H9 (cell line): ENCODE results near the gene KRTAP1-3. TPM values are rescaled to one million over a fixed set of nuclear protein-coding genes. Genes with fewer than 3 reads are reported as not detected.

Experiments used
- DNase-seq: peaks from one replicate; pipeline ENCODE4 v3.0.0-alpha.2; 2017
- H2AFZ ChIP-seq: one replicate; pipeline ENCODE4 v1.6.1; 2013; ENCODE audit warnings: mild to moderate bottlenecking, low read length, control low read depth, moderate library complexity
- H2AK5ac ChIP-seq: 2 replicates; pipeline ENCODE4 v1.6.1; 2013; ENCODE audit warnings: low read length, control low read depth, mixed read lengths; ENCODE audit not compliant: insufficient read length
- H2BK120ac ChIP-seq: one replicate; pipeline ENCODE4 v1.6.1; 2013; ENCODE audit warnings: low read depth, mild to moderate bottlenecking, low read length, control low read depth, inconsistent platforms; ENCODE audit not compliant: poor library complexity, severe bottlenecking
- H2BK12ac ChIP-seq: 2 replicates; pipeline ENCODE4 v1.6.1; 2013; ENCODE audit warnings: low read length, control low read depth, mixed read lengths, low read depth; ENCODE audit not compliant: insufficient read length
- H2BK15ac ChIP-seq: 2 replicates; pipeline ENCODE4 v1.6.1; 2013; ENCODE audit warnings: low read depth, low read length, control low read depth
- H2BK20ac ChIP-seq: one replicate; pipeline ENCODE4 v1.6.1; 2013; ENCODE audit warnings: low read depth, mild to moderate bottlenecking, low read length, control low read depth, inconsistent platforms; ENCODE audit not compliant: poor library complexity, severe bottlenecking
- H2BK5ac ChIP-seq: 2 replicates; pipeline ENCODE4 v1.6.1; 2013; ENCODE audit warnings: low read length, control low read depth, mixed read lengths; ENCODE audit not compliant: insufficient read length
- H3K14ac ChIP-seq: 2 replicates; pipeline ENCODE4 v1.6.1; 2013; ENCODE audit warnings: low read length, control low read depth; ENCODE audit not compliant: insufficient read depth
- H3K18ac ChIP-seq: 2 replicates; pipeline ENCODE4 v1.6.1; 2013; ENCODE audit warnings: low read depth, mild to moderate bottlenecking, mixed read lengths, low read length, control low read depth; ENCODE audit not compliant: insufficient read length
- H3K23ac ChIP-seq: 2 replicates; pipeline ENCODE4 v1.6.1; 2013; ENCODE audit warnings: low read length, control low read depth, mixed read lengths, low read depth; ENCODE audit not compliant: insufficient read length
- H3K23me2 ChIP-seq: 2 replicates; pipeline ENCODE4 v1.6.1; 2013; ENCODE audit warnings: low read depth, mild to moderate bottlenecking, mixed read lengths, low read length, control low read depth; ENCODE audit not compliant: insufficient read length, poor library complexity, severe bottlenecking
- H3K27ac ChIP-seq: 2 replicates; pipeline ENCODE4 v1.5.1; 2013; ENCODE audit warnings: low read length, control low read depth, mixed read lengths, low read depth; ENCODE audit not compliant: insufficient read length
- H3K27me3 ChIP-seq: 2 replicates; pipeline ENCODE4 v1.6.1; 2013; ENCODE audit warnings: low read length, control low read depth, inconsistent platforms; ENCODE audit not compliant: insufficient read depth
- H3K4ac ChIP-seq: 2 replicates; pipeline ENCODE4 v1.6.1; 2013; ENCODE audit warnings: low read depth, mild to moderate bottlenecking, control low read depth, inconsistent platforms, low read length, moderate library complexity
- H3K4me1 ChIP-seq: 2 replicates; pipeline ENCODE4 v1.6.1; 2013; ENCODE audit warnings: low read length, control low read depth, inconsistent platforms; ENCODE audit not compliant: insufficient read depth
- H3K4me2 ChIP-seq: 2 replicates; pipeline ENCODE4 v1.6.1; 2013; ENCODE audit warnings: low read length, control low read depth, mixed read lengths; ENCODE audit not compliant: insufficient read length, insufficient read depth
- H3K56ac ChIP-seq: 2 replicates; pipeline ENCODE4 v1.6.1; 2013; ENCODE audit warnings: low read depth, mild to moderate bottlenecking, mixed read lengths, low read length, control low read depth; ENCODE audit not compliant: insufficient read length
- H3K79me1 ChIP-seq: 2 replicates; pipeline ENCODE4 v1.6.1; 2013; ENCODE audit warnings: low read depth, mild to moderate bottlenecking, moderate library complexity, low read length, control low read depth, inconsistent platforms; ENCODE audit not compliant: insufficient read depth, poor library complexity, severe bottlenecking
- H3K79me2 ChIP-seq: 2 replicates; pipeline ENCODE4 v1.6.1; 2013; ENCODE audit warnings: low read length, control low read depth, inconsistent platforms; ENCODE audit not compliant: insufficient read depth
- H3K9ac ChIP-seq: 2 replicates; pipeline ENCODE4 v1.6.1; 2013; ENCODE audit warnings: low read length, control low read depth, mixed read lengths; ENCODE audit not compliant: insufficient read length; ENCODE audit errors: extremely low read depth
- H3K9me3 ChIP-seq: one replicate; pipeline ENCODE4 v1.6.1; 2013; ENCODE audit warnings: low read depth, low read length, inconsistent platforms; ENCODE audit not compliant: control insufficient read depth
- H3T11ph ChIP-seq: one replicate; pipeline ENCODE4 v1.6.1; 2013; ENCODE audit warnings: mild to moderate bottlenecking, low read length, control low read depth, inconsistent platforms
- H4K20me1 ChIP-seq: one replicate; pipeline ENCODE4 v1.6.1; 2013; ENCODE audit not compliant: control insufficient read depth, insufficient read length, insufficient read depth
- H4K5ac ChIP-seq: 2 replicates; pipeline ENCODE4 v1.6.1; 2013; ENCODE audit warnings: low read depth, mild to moderate bottlenecking, mixed read lengths, low read length, control low read depth; ENCODE audit not compliant: insufficient read length
- H4K8ac ChIP-seq: replicated peaks from 2 replicates; pipeline ENCODE4 v1.6.1; 2013; ENCODE audit warnings: low read length, control low read depth, mixed read lengths, low read depth; ENCODE audit not compliant: insufficient read length
- H4K91ac ChIP-seq: 2 replicates; pipeline ENCODE4 v1.6.1; 2013; ENCODE audit warnings: low read depth, mild to moderate bottlenecking, moderate library complexity, mixed read lengths, low read length, control low read depth; ENCODE audit not compliant: insufficient read length
- H3K27ac Mint-ChIP-seq, 3 experiments: 2 replicates in 2 of 3; 3 replicates in 1 of 3; pipeline ENCODE4 v1.8.0; 2020 to 2021; ENCODE audit warnings: mixed read lengths in 3 of 3, mild to moderate bottlenecking in 1 of 3, moderate library complexity in 1 of 3
- H3K27me3 Mint-ChIP-seq: 2 replicates; pipeline ENCODE4 v1.8.0; 2021; ENCODE audit warnings: low read depth, mild to moderate bottlenecking, moderate library complexity, mixed read lengths
- H3K36me3 Mint-ChIP-seq, 3 experiments: 2 replicates in 2 of 3; 3 replicates in 1 of 3; pipeline ENCODE4 v1.8.0; 2020 to 2021; ENCODE audit warnings: low read depth in 3 of 3, mixed read lengths in 3 of 3; ENCODE audit not compliant: insufficient read depth in 1 of 3
- H3K4me1 Mint-ChIP-seq, 2 experiments: 2 replicates each; pipeline ENCODE4 v1.8.0; 2020; ENCODE audit warnings: mixed read lengths in 2 of 2
- H3K4me3 Mint-ChIP-seq, 2 experiments: 2 replicates in 1 of 2; 3 replicates in 1 of 2; pipeline ENCODE4 v1.8.0; 2020 to 2021; ENCODE audit warnings: mild to moderate bottlenecking in 2 of 2, mixed read lengths in 2 of 2, moderate library complexity in 1 of 2
- H3K9me3 Mint-ChIP-seq, 2 experiments: 2 replicates in 1 of 2; 3 replicates in 1 of 2; pipeline ENCODE4 v1.8.0; 2020; ENCODE audit warnings: mild to moderate bottlenecking in 2 of 2, mixed read lengths in 2 of 2, moderate library complexity in 1 of 2
- CTCF ChIP-seq: fragments of 200-600 bp; sonication (generic); conservative IDR thresholded peaks from 3 replicates; pipeline ENCODE4 v1.8.0; 2021; ENCODE audit warnings: antibody characterized with exemption, mild to moderate bottlenecking
- total RNA-seq: library from RNA; stranded (reverse); gene quantifications from 2 replicates; pipeline ENCODE4 v1.2.1, GENCODE V29; 2021

KRTAP1-3 gene
- total RNA-seq, 1 experiment from 2014 or later: not detected

GRCh38 chr17:41020336-41020735 is 14.3 kb downstream of the KRTAP1-3 start:
- no peak overlapping the region for H2BK20ac ChIP-seq
- H3K79me1 ChIP-seq: no peaks in the 10 kb centered on the region
- no peak overlapping the region for H3K4me2 ChIP-seq
- Mint-ChIP-seq H3K36me3 (no peaks in the 10 kb centered on the region), H3K27ac (no peak overlapping the region), H3K4me1 (peaks cover 0 to 2% of the 10 kb centered on the region in 2 experiments; a peak in 1 of 4 replicates), H3K4me3 (no peak overlapping the region), H3K9me3 (peaks cover 0 to 3% of the 10 kb centered on the region in 2 experiments; a peak in 1 of 5 replicates), H3K27me3 (0 out of 2 replicates have a peak, but pooled peaks cover 2% of the 10 kb centered on the region)
- no peaks in the 10 kb centered on the region for H3K23me2 ChIP-seq
- H3K18ac ChIP-seq: no peak overlapping the region
- no peak overlapping the region for H3K23ac ChIP-seq
- H3K27me3 ChIP-seq: no peaks in the 10 kb centered on the region
- no peak for DNase-seq
- H3K14ac ChIP-seq: no peak overlapping the region
- H3K9ac ChIP-seq: no peak overlapping the region
- no peak overlapping the region for H2BK120ac ChIP-seq
- no peak overlapping the region for H2BK15ac ChIP-seq
- no peak overlapping the region for H2AFZ ChIP-seq
- H3K4me1 ChIP-seq: no peaks in the 10 kb centered on the region
- no peak overlapping the region for H3K27ac ChIP-seq
- no peak overlapping the region for H4K8ac ChIP-seq
- no peak overlapping the region for H3K56ac ChIP-seq
- H3K9me3 ChIP-seq: no peaks in the 10 kb centered on the region
- H3K79me2 ChIP-seq: no peaks in the 10 kb centered on the region
- H2BK5ac ChIP-seq: no peak overlapping the region
- H4K5ac ChIP-seq: no peak overlapping the region
- H4K91ac ChIP-seq: no peak overlapping the region
- no peak overlapping the region for H3T11ph ChIP-seq
- no peak overlapping the region for H3K4ac ChIP-seq
- no peak for TF ChIP-seq CTCF
- H4K20me1 ChIP-seq: no peaks in the 10 kb centered on the region
- no peak overlapping the region for H2AK5ac ChIP-seq
- no peak overlapping the region for H2BK12ac ChIP-seq
